WERI-Rb-1 (cell line): Measurements from ENCODE around the gene VSTM5.

Source experiments
- DNase-seq: peaks from one replicate; pipeline ENCODE4 v3.0.0-alpha.2; 2020
- H3K27ac ChIP-seq: fragments of 250-450 bp; sonication (Bioruptor Pico); 2 replicates; pipeline ENCODE4 v1.5.1; 2020; ENCODE audit warnings: mild to moderate bottlenecking, moderate library complexity
- H3K27me3 ChIP-seq: fragments of 250-450 bp; sonication (Bioruptor Pico); 2 replicates; pipeline ENCODE4 v1.5.1; 2021; ENCODE audit warnings: mild to moderate bottlenecking, low read depth, moderate library complexity; ENCODE audit not compliant: insufficient read depth, severe bottlenecking
- H3K36me3 ChIP-seq: fragments of 250-450 bp; sonication (Bioruptor Pico); 2 replicates; pipeline ENCODE4 v1.5.1; 2020; ENCODE audit warnings: mild to moderate bottlenecking, moderate library complexity
- H3K4me3 ChIP-seq: 2 replicates; pipeline ENCODE4 v1.5.1; 2011; ENCODE audit warnings: low read depth, mild to moderate bottlenecking, control low read depth, low read length
- H3K9me3 ChIP-seq: fragments of 250-450 bp; sonication (Bioruptor Pico); 2 replicates; pipeline ENCODE4 v1.5.1; 2021; ENCODE audit warnings: mild to moderate bottlenecking, moderate library complexity; ENCODE audit not compliant: severe bottlenecking
- CTCF ChIP-seq: IDR thresholded peaks from 2 replicates; pipeline ENCODE4 v1.5.1; 2011; ENCODE audit warnings: low read depth, mild to moderate bottlenecking, control low read depth, inconsistent platforms, low read length

VSTM5 gene

DNA sequence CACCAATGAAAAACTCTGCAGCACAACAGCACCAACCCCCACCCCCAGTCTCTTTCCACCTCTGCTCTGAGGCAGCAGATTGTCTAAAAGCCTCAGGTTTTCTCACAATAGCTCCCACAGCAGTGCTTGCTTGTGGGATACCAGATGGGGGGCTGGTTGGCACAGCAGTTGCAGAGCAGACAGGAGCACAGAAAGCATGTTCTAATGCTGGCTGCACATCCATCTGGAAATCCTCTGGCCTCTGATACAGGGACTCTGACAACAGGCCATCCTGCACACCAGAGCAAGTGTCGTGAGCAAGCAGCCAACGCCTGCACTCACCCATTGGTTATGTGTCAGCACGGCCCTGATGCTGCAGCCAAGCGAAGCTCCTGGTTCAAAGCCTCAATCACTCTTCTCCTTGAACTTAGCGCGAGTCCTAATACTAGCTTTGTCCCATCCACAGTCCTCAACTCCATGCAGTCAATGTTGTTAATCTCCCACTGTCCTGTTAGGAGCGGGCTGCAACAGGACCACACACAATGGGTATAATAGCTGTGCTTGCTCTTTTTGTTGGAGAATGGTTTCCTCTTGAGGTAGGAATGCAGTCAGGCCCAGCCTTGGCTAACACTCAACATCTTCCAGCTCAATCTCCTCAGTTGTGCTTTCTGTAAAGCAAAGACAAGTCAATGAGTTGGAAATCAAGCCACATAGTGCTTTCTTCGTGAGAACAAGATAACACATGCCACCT lies 30.3 kb downstream of the VSTM5 start:
- DNase-seq = no peak
- no peak for TF ChIP-seq CTCF
- H3K27me3 ChIP-seq = no peaks in the 10 kb centered on the region
- H3K9me3 ChIP-seq = no peaks in the 10 kb centered on the region
- H3K4me3 ChIP-seq = no peak overlapping the region
- H3K36me3 ChIP-seq = peaks cover 6% of the 10 kb centered on the region
- no peak overlapping the region for H3K27ac ChIP-seq

DNA sequence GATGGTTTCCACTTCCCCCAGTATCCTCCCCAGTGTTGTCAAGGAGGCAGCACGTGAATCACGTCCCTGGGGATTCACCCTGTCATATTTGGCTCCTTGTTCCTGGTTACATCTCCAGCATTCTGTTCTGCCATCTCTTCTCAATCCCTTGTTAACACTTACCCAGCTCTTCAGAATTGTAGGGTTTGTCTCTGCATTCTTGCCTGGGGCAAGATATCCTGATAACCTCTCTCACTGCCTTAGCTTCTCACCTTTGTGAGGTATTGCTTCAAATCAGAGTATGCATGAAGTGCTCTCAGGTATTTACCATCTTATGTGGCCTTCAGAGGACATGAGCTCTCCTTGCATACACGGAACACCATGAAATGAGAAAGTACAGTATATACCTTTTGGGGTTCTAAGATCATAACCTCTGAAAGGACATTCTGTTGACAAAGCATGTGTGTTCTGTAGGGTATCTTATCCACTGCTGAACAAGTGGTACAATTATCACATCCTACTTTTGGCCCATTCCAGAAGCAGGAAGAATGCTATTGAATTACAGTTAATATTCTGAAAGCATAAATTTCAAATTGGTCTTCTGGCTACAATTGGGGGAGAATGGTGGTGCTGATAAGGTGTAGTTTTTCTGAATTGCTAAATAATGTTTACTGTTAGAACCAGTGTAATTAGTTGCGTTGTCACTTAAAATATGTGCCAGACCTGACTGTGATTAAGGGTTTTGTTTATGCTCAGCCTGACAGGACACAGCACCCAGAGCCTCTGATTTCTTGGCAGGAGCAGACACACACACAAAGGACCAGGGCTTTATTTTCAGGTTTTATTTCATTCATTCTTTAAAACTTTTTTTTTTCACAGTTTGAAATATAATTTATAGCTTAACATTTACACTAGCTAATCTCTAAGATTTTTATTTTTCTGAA lies 32.7 kb downstream of the VSTM5 start:
- Histone ChIP-seq H3K4me3 (no peak overlapping the region), H3K27ac (no peak overlapping the region), H3K36me3 (peaks cover 31% of the 10 kb centered on the region), H3K9me3 (no peaks in the 10 kb centered on the region), H3K27me3 (no peaks in the 10 kb centered on the region)
- no peak for DNase-seq
- no peak for TF ChIP-seq CTCF

- Histone ChIP-seq H3K27ac (no peak overlapping the region), H3K27me3 (no peaks in the 10 kb centered on the region), H3K36me3 (peaks cover 56% of the 10 kb centered on the region), H3K4me3 (no peak overlapping the region), H3K9me3 (no peaks in the 10 kb centered on the region)
- no peak for DNase-seq
- TF ChIP-seq CTCF = no peak
These were observed 35.3 kb downstream of the VSTM5 start for GRCh38 chr11:93814966-93815633.

DNA sequence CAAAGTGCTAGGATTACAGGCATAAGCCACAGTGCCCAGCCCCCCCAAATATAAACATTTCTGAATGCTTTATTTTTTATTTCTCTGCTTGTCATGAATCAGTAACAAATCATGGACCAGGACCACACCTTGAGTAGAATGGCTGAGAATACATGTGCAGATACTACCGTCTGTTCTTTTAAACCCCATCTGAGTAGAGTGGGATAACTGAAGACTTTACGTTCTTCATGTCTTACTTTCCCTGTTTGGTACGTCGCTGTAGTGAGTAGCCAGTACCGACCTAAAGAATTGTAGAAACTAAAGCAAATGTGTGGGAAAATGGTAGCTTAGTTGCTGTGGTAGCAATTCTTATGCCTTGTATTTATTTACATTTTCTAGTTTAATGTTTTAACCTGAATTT lies 36.4 kb downstream of the VSTM5 start:
- Histone ChIP-seq H3K4me3 (no peak overlapping the region), H3K27me3 (no peaks in the 10 kb centered on the region), H3K27ac (no peak overlapping the region), H3K9me3 (no peaks in the 10 kb centered on the region), H3K36me3 (peaks cover 68% of the 10 kb centered on the region)
- TF ChIP-seq CTCF = no peak
- no peak for DNase-seq

DNA sequence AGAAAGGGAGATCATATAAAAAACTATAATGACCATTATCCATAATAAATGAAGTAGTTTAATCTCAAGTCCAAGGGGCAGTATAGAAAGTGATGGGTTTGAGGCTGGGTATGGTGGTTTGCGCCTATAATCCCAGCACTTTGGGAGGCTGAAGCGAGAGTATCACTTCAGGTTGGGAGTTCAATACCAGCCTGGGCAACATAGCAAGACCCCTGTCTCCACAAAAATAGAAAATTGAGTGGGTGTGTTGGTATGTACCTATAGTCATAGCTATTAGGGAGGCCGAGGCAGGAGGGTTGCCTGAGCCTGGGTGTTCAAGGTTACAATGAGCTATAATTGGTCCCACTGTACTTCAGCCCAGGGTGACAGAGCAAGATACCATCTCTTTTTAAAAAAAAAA lies 42.4 kb downstream of the VSTM5 start:
- H3K4me3 ChIP-seq = no peak overlapping the region
- DNase-seq = no peak
- no peaks in the 10 kb centered on the region for H3K27me3 ChIP-seq
- peaks cover 93% of the 10 kb centered on the region for H3K36me3 ChIP-seq
- no peak overlapping the region for H3K27ac ChIP-seq
- no peaks in the 10 kb centered on the region for H3K9me3 ChIP-seq
- no peak for TF ChIP-seq CTCF
